Naive thymus-derived CD4-positive, alpha-beta T cell (primary cell): Measurements from ENCODE around the gene ERI2. TPM values are rescaled to one million over a fixed set of nuclear protein-coding genes. Genes with fewer than 3 reads are reported as not detected.
A peak's percentile ranks its signal among the peaks of the same experiment; 100 is the strongest.
"Not testable (repeated sequence)": the region's sequence is repeated elsewhere in the genome, so short reads cannot be mapped to it uniquely, and the experiment has no call there.

Experiments used
- ATAC-seq: fragments of 150-1000 bp; cut with Tn5 transposase; 2 replicates; pipeline ENCODE4 v1.10.0; 2021; ENCODE audit warnings: mild to moderate bottlenecking, moderate library complexity
- CTCF ChIA-PET: fragments of 350-600 bp; sonication (Branson Sonifier 250); formaldehyde crosslinking; loops from one replicate; lab custom pipeline; 2021; ENCODE audit warnings: antibody characterized with exemption; lab: Charles Lee
- POLR2A ChIA-PET: fragments of 350-600 bp; sonication (Branson Sonifier 250); formaldehyde crosslinking; loops from one replicate; lab custom pipeline; 2021; ENCODE audit warnings: antibody characterized with exemption, inconsistent platforms; lab: Charles Lee
- DNase-seq, 9 donors: peaks; one replicate each; pipeline versions ENCODE4 v3.0.0 to v3.0.0-alpha.2; 2020 to 2022; ENCODE audit warnings: mixed read lengths in 1 of 9
- H3K27ac ChIP-seq: one replicate; pipeline ENCODE4 v1.7.0; 2013; ENCODE audit warnings: mild to moderate bottlenecking, low read depth, low read length, moderate library complexity
- H3K27me3 ChIP-seq, 2 donors: one replicate each; pipeline ENCODE4 v1.7.0; 2013; ENCODE audit warnings: low read length in 2 of 2, mild to moderate bottlenecking in 2 of 2, moderate library complexity in 2 of 2; ENCODE audit not compliant: control insufficient read depth in 2 of 2, insufficient read depth in 2 of 2
- H3K36me3 ChIP-seq, 3 experiments: 1 replicate in 2 of 3; 2 replicates in 1 of 3; pipeline ENCODE4 v1.7.0; 2013; ENCODE audit warnings: low read length in 3 of 3, mild to moderate bottlenecking in 3 of 3, moderate library complexity in 1 of 3; ENCODE audit not compliant: insufficient read depth in 3 of 3, control insufficient read depth in 2 of 3
- H3K4me1 ChIP-seq, 2 donors: one replicate each; pipeline ENCODE4 v1.7.0; 2013; ENCODE audit warnings: low read length in 2 of 2, mild to moderate bottlenecking in 2 of 2, moderate library complexity in 1 of 2; ENCODE audit not compliant: control insufficient read depth in 2 of 2, insufficient read depth in 2 of 2
- H3K4me3 ChIP-seq: 2 replicates; pipeline ENCODE4 v1.7.0; 2013; ENCODE audit warnings: mild to moderate bottlenecking, low read length
- H3K9me3 ChIP-seq, 3 experiments: 1 replicate in 2 of 3; 2 replicates in 1 of 3; pipeline ENCODE4 v1.7.0; 2013; ENCODE audit warnings: low read length in 3 of 3; ENCODE audit not compliant: control insufficient read depth in 2 of 3
- H3K27ac Mint-ChIP-seq, 9 donors: one replicate each; pipeline ENCODE4 v1.8.0; 2020 to 2022; ENCODE audit warnings: mixed read lengths in 9 of 9, mild to moderate bottlenecking in 8 of 9, moderate library complexity in 5 of 9, inconsistent platforms in 2 of 9
- H3K27me3 Mint-ChIP-seq, 5 donors: one replicate each; pipeline ENCODE4 v1.8.0; 2021 to 2022; ENCODE audit warnings: mixed read lengths in 5 of 5, mild to moderate bottlenecking in 1 of 5
- H3K36me3 Mint-ChIP-seq, 5 donors: one replicate each; pipeline ENCODE4 v1.8.0; 2020 to 2022; ENCODE audit warnings: mixed read lengths in 5 of 5, mild to moderate bottlenecking in 3 of 5, inconsistent platforms in 1 of 5
- H3K4me1 Mint-ChIP-seq, 7 donors: one replicate each; pipeline ENCODE4 v1.8.0; 2020 to 2022; ENCODE audit warnings: mixed read lengths in 7 of 7, mild to moderate bottlenecking in 3 of 7, inconsistent platforms in 1 of 7
- H3K4me3 Mint-ChIP-seq, 10 donors: one replicate each; pipeline ENCODE4 v1.8.0; 2020 to 2022; ENCODE audit warnings: mild to moderate bottlenecking in 10 of 10, mixed read lengths in 10 of 10, moderate library complexity in 6 of 10, inconsistent platforms in 2 of 10
- H3K9me3 Mint-ChIP-seq, 11 donors: one replicate each; pipeline ENCODE4 v1.8.0; 2020 to 2022; ENCODE audit warnings: mixed read lengths in 11 of 11, mild to moderate bottlenecking in 4 of 11, inconsistent platforms in 1 of 11, moderate library complexity in 1 of 11
- intact Hi-C, 2 donors: fragments of 100-400 bp; cut with micrococcal nuclease; formaldehyde crosslinking; loops; one replicate each; pipeline ENCODE4 v1.15.1; 2023
- polyA plus RNA-seq, 2 donors: library from polyadenylated mRNA; unstranded; fragments of 300-500 nt; fragmentation: Illumina TruSeq; gene quantifications; one replicate each; pipeline ENCODE4 v1.2.3, GENCODE V29; 2021
- total RNA-seq, 6 experiments: library from RNA in 5 of 6; stranded (reverse) in 5 of 6; gene quantifications; 1 replicate in 5 of 6; 2 replicates in 1 of 6; pipeline ENCODE4 v1.2.3 and lab custom pipeline; 2021 to 2026

ERI2 gene
- total and polyA plus RNA-seq, 7 experiments from 2014 or later, result 1.8 to 10.4 (median 3.4) TPM

- Mint-ChIP-seq H3K4me1 (peaks cover 7 to 36% (median 22%) of the 10 kb centered on the region in 7 donors), H3K27me3 (no peaks in the 10 kb centered on the region), H3K27ac (peak overlapping the region in 6 of 9 donors; percentile 41 to 97 (median 72)), H3K36me3 (peaks cover 0 to 10% (median 0%) of the 10 kb centered on the region in 5 donors), H3K4me3 (peak overlapping the region; percentile 73 to 100 (median 96)), H3K9me3 (no peaks in the 10 kb centered on the region)
- H3K36me3 ChIP-seq, result no peaks in the 10 kb centered on the region
- no peak overlapping the region for H3K27ac ChIP-seq
- H3K4me3 ChIP-seq, result no peak overlapping the region
- no peaks in the 10 kb centered on the region for H3K27me3 ChIP-seq
- intact Hi-C loops, result loop anchor here (2.0 to 5.0 kb wide), 6 partner anchors 37 to 137 kb away; partner anchors contain the start of genes ACSM3 (in 1 of the 2), DCUN1D3 (in 1 of the 2), LYRM1 (in 1 of the 2) and THUMPD1 (in 1 of the 2)
- DNase-seq (no peak), ATAC-seq (no peak)
- no peaks in the 10 kb centered on the region for H3K9me3 ChIP-seq
- ChIA-PET POLR2A (no interaction called here), CTCF (no interaction called here)
- peaks cover 8 to 10% of the 10 kb centered on the region in 2 donors for H3K4me1 ChIP-seq
These were observed 1.6 kb upstream of the ERI2 start for GRCh38 chr16:20807862-20808261.

- H3K27me3 ChIP-seq, H3K9me3 ChIP-seq, POLR2A ChIA-PET, H3K27me3 Mint-ChIP-seq, H3K36me3 Mint-ChIP-seq, DNase-seq, H3K36me3 ChIP-seq, H3K9me3 Mint-ChIP-seq, H3K4me1 ChIP-seq, ATAC-seq: not testable (repeated sequence)
- Mint-ChIP-seq H3K27ac (peak overlapping the region; percentile 37 to 99 (median 91)), H3K4me1 (peaks cover 7 to 31% (median 22%) of the 10 kb centered on the region in 7 donors), H3K4me3 (peak overlapping the region; percentile 93 to 100 (median 96))
- Histone ChIP-seq H3K4me3 (peak overlapping the region; percentile 91), H3K27ac (peak overlapping the region; percentile 73)
- intact Hi-C loops, result loop anchor here (1.0 to 5.0 kb wide), 11 partner anchors 7 to 139 kb away; partner anchors contain the start of genes DCUN1D3 (in 2 of the 2), LYRM1 (in 2 of the 2), THUMPD1 (in 2 of the 2) and ACSM3 (in 1 of the 2)
- CTCF ChIA-PET, result interaction anchor here (0.7 to 0.8 kb wide), 2 partner anchors 41 to 354 kb away, joined by 3 to 5 read pairs; no protein-coding TSS in a partner anchor
These were observed 546 bp downstream of the ERI2 start for GRCh38 chr16:20805684-20806167.

GRCh38 chr16:20803561-20804214 lies 2.6 kb downstream of the ERI2 start:
- Histone ChIP-seq H3K36me3 (no peaks in the 10 kb centered on the region), H3K27me3 (no peaks in the 10 kb centered on the region), H3K27ac (no peak overlapping the region), H3K4me1 (peaks cover 9 to 11% of the 10 kb centered on the region in 2 donors), H3K9me3 (no peaks in the 10 kb centered on the region), H3K4me3 (no peak overlapping the region)
- DNase-seq (no peak), ATAC-seq (no peak)
- no peak overlapping the region for H3K4me3 Mint-ChIP-seq
- intact Hi-C loops, result no loop called here
- POLR2A ChIA-PET, result interaction anchor here (0.8 kb wide), 1 partner anchor 95 kb away, joined by 3 read pairs; no protein-coding TSS in a partner anchor
- no peaks in the 10 kb centered on the region for H3K9me3 Mint-ChIP-seq
- peaks cover 10 to 39% (median 32%) of the 10 kb centered on the region in 7 donors for H3K4me1 Mint-ChIP-seq
- H3K27me3 Mint-ChIP-seq, result no peaks in the 10 kb centered on the region
- peak overlapping the region in 7 of 9 donors; percentile 18 to 76 (median 32) for H3K27ac Mint-ChIP-seq
- peaks cover 0 to 3% (median 0%) of the 10 kb centered on the region in 5 donors for H3K36me3 Mint-ChIP-seq
- CTCF ChIA-PET, result no interaction called here

- H3K9me3 Mint-ChIP-seq, result no peaks in the 10 kb centered on the region
- Histone ChIP-seq H3K27me3 (no peaks in the 10 kb centered on the region), H3K9me3 (no peaks in the 10 kb centered on the region), H3K36me3 (no peaks in the 10 kb centered on the region), H3K4me3 (no peak overlapping the region), H3K27ac (no peak overlapping the region), H3K4me1 (peaks cover 12 to 16% of the 10 kb centered on the region in 2 donors)
- H3K27ac Mint-ChIP-seq, result peak overlapping the region in 5 of 9 donors; percentile 18 to 62 (median 32)
- no peak for ATAC-seq
- DNase-seq, result no peak
- H3K4me3 Mint-ChIP-seq, result no peak overlapping the region
- peaks cover 0 to 3% (median 0%) of the 10 kb centered on the region in 5 donors for H3K36me3 Mint-ChIP-seq
- no peaks in the 10 kb centered on the region for H3K27me3 Mint-ChIP-seq
- H3K4me1 Mint-ChIP-seq, result peaks cover 10 to 42% (median 35%) of the 10 kb centered on the region in 7 donors
- ChIA-PET POLR2A (no interaction called here), CTCF (no interaction called here)
- intact Hi-C loops, result no loop called here
These were observed 3.1 kb downstream of the ERI2 start for GRCh38 chr16:20803192-20803560.

GRCh38 chr16:20801278-20801677 lies 5.0 kb downstream of the ERI2 start:
- H3K27ac Mint-ChIP-seq, result peak overlapping the region in 3 of 9 donors; percentile 19 to 67 (median 24)
- intact Hi-C loops, result no loop called here
- H3K4me1 Mint-ChIP-seq, result peaks cover 3 to 30% (median 26%) of the 10 kb centered on the region in 7 donors
- H3K4me1 ChIP-seq, result peaks cover 4 to 8% of the 10 kb centered on the region in 2 donors
- H3K27me3 Mint-ChIP-seq, result no peaks in the 10 kb centered on the region
- no peak overlapping the region for H3K4me3 Mint-ChIP-seq
- no peak for ATAC-seq
- H3K9me3 ChIP-seq, result no peaks in the 10 kb centered on the region
- no peaks in the 10 kb centered on the region for H3K9me3 Mint-ChIP-seq
- peaks cover 0 to 5% (median 3%) of the 10 kb centered on the region in 5 donors for H3K36me3 Mint-ChIP-seq
- ChIA-PET POLR2A (no interaction called here), CTCF (no interaction called here)
- H3K27me3 ChIP-seq, result no peaks in the 10 kb centered on the region
- no peak for DNase-seq
- H3K27ac ChIP-seq, result no peak overlapping the region
- no peak overlapping the region for H3K4me3 ChIP-seq
- no peaks in the 10 kb centered on the region for H3K36me3 ChIP-seq

- Histone ChIP-seq H3K9me3 (no peaks in the 10 kb centered on the region), H3K4me1 (peaks cover 4 to 8% of the 10 kb centered on the region in 2 donors), H3K27me3 (no peaks in the 10 kb centered on the region), H3K36me3 (no peaks in the 10 kb centered on the region), H3K4me3 (no peak overlapping the region), H3K27ac (no peak overlapping the region)
- ChIA-PET CTCF (interaction anchor here (1.5 kb wide), 1 partner anchor 45 kb away, joined by 6 read pairs; no protein-coding TSS in a partner anchor), POLR2A (interaction anchor here (0.6 kb wide), 1 partner anchor 75 kb away, joined by 3 read pairs; no protein-coding TSS in a partner anchor)
- Mint-ChIP-seq H3K27ac (peak overlapping the region in 1 of 9 donors; percentile 87), H3K4me3 (no peak overlapping the region), H3K36me3 (peaks cover 0 to 5% (median 3%) of the 10 kb centered on the region in 5 donors), H3K4me1 (peaks cover 0 to 23% (median 20%) of the 10 kb centered on the region in 7 donors), H3K27me3 (no peaks in the 10 kb centered on the region), H3K9me3 (no peaks in the 10 kb centered on the region)
- intact Hi-C loops, result loop anchor here (1.0 to 2.0 kb wide), 2 partner anchors 283 to 285 kb away; no protein-coding TSS in a partner anchor
- peak; percentile 47 for ATAC-seq
- peak in 5 of 9 donors; percentile 16 to 52 (median 26) for DNase-seq
These were observed 6.7 kb downstream of the ERI2 start for GRCh38 chr16:20799599-20799998.
